ENCODE measurements around the gene PRELP. TPM values are rescaled to one million over a fixed set of nuclear protein-coding genes. Genes with fewer than 3 reads are reported as not detected.

PRELP gene
- total and polyA plus RNA-seq, 10 of the 15 experiments (the other 5 are each of a cell fraction or from before 2014, with no cell fraction given): 0.03 to 0.05 TPM; not detected in 8

DNA sequence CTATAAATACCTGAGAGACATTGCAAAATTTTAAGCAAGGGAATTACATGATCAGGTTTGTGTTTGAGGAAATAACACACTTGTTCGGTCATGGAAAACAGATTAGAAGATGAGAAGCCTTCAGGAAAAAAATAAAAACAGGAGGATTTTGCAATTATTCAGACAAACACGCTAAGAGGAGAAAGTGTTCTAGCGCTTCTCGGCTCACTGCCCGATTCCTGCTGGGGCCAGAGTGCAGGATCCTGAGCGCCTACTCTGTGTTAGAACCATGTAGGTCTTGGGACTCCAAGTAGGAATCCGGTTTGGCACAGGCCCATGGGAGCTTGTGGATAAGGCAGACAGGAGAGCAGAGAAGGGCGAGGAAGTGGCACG, 8.1 kb upstream of the PRELP start:
- ATAC-seq: no peak
- Histone ChIP-seq H3K79me2 (ENCODE audit: control insufficient read depth, insufficient read depth, low read length) (no peaks in the 10 kb centered on the region), H2AFZ (ENCODE audit: control insufficient read depth, low read depth, low read length) (no peak overlapping the region), H4K20me1 (ENCODE audit: control insufficient read depth, insufficient read depth) (no peaks in the 10 kb centered on the region), H3K36me3 (ENCODE audit: control insufficient read depth in 2 of 2, insufficient read depth in 2 of 2, low read length in 1 of 2) (no peaks in the 10 kb centered on the region), H3K9ac (ENCODE audit: control insufficient read depth, insufficient read depth, low read length) (no peak overlapping the region), H3K4me3 (no peak overlapping the region), H3K4me2 (ENCODE audit: control insufficient read depth, insufficient read depth) (no peak overlapping the region), H3K9me3 (replicated peaks; ENCODE audit: control insufficient read depth, insufficient read depth, low read length) (no peaks in the 10 kb centered on the region), H3K27me3 (replicated peaks in 1 of 2; ENCODE audit: control insufficient read depth in 2 of 2, insufficient read depth in 2 of 2, low read length in 1 of 2) (peaks cover under 1 to 2% of the 10 kb centered on the region in 2 experiments; a peak in 2 of 4 replicates), H3K4me1 (ENCODE audit: control insufficient read depth, insufficient read depth, low read length) (no peaks in the 10 kb centered on the region), H3K27ac (ENCODE audit: control insufficient read depth, insufficient read depth) (no peak overlapping the region)
- CTCF ChIA-PET: interaction anchor here (0.6 to 7.3 kb wide), 3 partner anchors 19 to 321 kb away, joined by 3 to 82 read pairs (median 3); no protein-coding TSS in a partner anchor
- intact Hi-C loops (cut with micrococcal nuclease; ENCODE audit: unreplicated experiment): no loop called here
- no peak for DNase-seq (ENCODE audit: low read depth, low spot score)
- no peak for TF ChIP-seq ZSCAN29 (IDR thresholded peaks at IDR 0.05)
- no peak for TF ChIP-seq SMARCA5 (IDR thresholded peaks at IDR 0.05)
- no peak for TF ChIP-seq SMC3 (IDR thresholded peaks at IDR 0.05; ENCODE audit: borderline replicate concordance, low read length)
- no peak for TF ChIP-seq BCL11A (IDR thresholded peaks at IDR 0.05; ENCODE audit: low read depth, low read length)
- TF ChIP-seq SP1 (IDR thresholded peaks at IDR 0.05; ENCODE audit: low read depth, low read length): no peak
- TF ChIP-seq, protein P1, sequence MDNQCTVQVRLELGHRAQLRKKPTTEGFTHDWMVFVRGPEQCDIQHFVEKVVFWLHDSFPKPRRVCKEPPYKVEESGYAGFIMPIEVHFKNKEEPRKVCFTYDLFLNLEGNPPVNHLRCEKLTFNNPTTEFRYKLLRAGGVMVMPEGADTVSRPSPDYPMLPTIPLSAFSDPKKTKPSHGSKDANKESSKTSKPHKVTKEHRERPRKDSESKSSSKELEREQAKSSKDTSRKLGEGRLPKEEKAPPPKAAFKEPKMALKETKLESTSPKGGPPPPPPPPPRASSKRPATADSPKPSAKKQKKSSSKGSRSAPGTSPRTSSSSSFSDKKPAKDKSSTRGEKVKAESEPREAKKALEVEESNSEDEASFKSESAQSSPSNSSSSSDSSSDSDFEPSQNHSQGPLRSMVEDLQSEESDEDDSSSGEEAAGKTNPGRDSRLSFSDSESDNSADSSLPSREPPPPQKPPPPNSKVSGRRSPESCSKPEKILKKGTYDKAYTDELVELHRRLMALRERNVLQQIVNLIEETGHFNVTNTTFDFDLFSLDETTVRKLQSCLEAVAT (IDR thresholded peaks at IDR 0.05): no peak
- no peak for TF ChIP-seq SREBF2 (IDR thresholded peaks at IDR 0.05; ENCODE audit: low read length)
- TF ChIP-seq PML (IDR thresholded peaks at IDR 0.05; ENCODE audit: low read length): no peak
- TF ChIP-seq EP300 (IDR thresholded peaks at IDR 0.05; ENCODE audit: borderline replicate concordance in 1 of 2, control insufficient read depth in 1 of 2, low read depth in 2 of 2, low read length in 2 of 2): no peak
- no peak for TF ChIP-seq CEBPZ (IDR thresholded peaks at IDR 0.05; ENCODE audit: low read depth, low read length)
- TF ChIP-seq FOS (IDR thresholded peaks at IDR 0.05; ENCODE audit: borderline replicate concordance, extremely low read depth, insufficient read length): no peak
- TF ChIP-seq PAX5 (IDR thresholded peaks at IDR 0.05; ENCODE audit: borderline replicate concordance, low read depth, low read length): no peak
- no peak for TF ChIP-seq CHD2 (IDR thresholded peaks at IDR 0.05; ENCODE audit: borderline replicate concordance, low read depth, low read length)
- TF ChIP-seq TBL1XR1 (IDR thresholded peaks at IDR 0.05; ENCODE audit: low read depth, low read length): no peak
- no peak for TF ChIP-seq POLR2AphosphoS2 (IDR thresholded peaks at IDR 0.05; ENCODE audit: low read depth, low read length)
- TF ChIP-seq, protein P2, sequence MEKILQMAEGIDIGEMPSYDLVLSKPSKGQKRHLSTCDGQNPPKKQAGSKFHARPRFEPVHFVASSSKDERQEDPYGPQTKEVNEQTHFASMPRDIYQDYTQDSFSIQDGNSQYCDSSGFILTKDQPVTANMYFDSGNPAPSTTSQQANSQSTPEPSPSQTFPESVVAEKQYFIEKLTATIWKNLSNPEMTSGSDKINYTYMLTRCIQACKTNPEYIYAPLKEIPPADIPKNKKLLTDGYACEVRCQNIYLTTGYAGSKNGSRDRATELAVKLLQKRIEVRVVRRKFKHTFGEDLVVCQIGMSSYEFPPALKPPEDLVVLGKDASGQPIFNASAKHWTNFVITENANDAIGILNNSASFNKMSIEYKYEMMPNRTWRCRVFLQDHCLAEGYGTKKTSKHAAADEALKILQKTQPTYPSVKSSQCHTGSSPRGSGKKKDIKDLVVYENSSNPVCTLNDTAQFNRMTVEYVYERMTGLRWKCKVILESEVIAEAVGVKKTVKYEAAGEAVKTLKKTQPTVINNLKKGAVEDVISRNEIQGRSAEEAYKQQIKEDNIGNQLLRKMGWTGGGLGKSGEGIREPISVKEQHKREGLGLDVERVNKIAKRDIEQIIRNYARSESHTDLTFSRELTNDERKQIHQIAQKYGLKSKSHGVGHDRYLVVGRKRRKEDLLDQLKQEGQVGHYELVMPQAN (conservative IDR thresholded peaks at IDR 0.05): no peak
- RAD21 ChIA-PET (ENCODE audit: unreplicated experiment): interaction anchor here (1.7 kb wide), 1 partner anchor 10 kb away, joined by 15 read pairs; no protein-coding TSS in a partner anchor
- in situ Hi-C loops (cut with MboI): no loop called here
- FAIRE-seq: no peak
- 54% methylated on average over 9 of the region's 9 CpGs for WGBS (ENCODE audit: insufficient coverage, insufficient replicate concordance, low lambda C conversion rate, missing lambda C conversion rate)
- POLR2A ChIA-PET: no interaction called here
- SMC1A ChIA-PET (ENCODE audit: uncharacterized antibody, unreplicated experiment): interaction anchor here (1.4 to 2.3 kb wide), 2 partner anchors 9 to 18 kb away, joined by 7 to 9 read pairs; no protein-coding TSS in a partner anchor
- no TSS peak for BruUV-seq (replicated peaks)

All from GM12878 (cell line).